KOPT-K1 (cell line): ENCODE data around the gene NOVA2.

Experiments used
- H3K27ac ChIP-seq: fragments of 200-600 bp; sonication (generic); 2 replicates; pipeline ENCODE4 v1.5.1; 2016; ENCODE audit warnings: antibody characterized with exemption, mild to moderate bottlenecking, low read depth, low read length; ENCODE audit not compliant: poor library complexity, severe bottlenecking
- H3K36me3 ChIP-seq: fragments of 200-600 bp; sonication (generic); 2 replicates; pipeline ENCODE4 v1.5.1; 2017; ENCODE audit warnings: antibody characterized with exemption, mild to moderate bottlenecking, low read length, moderate library complexity; ENCODE audit not compliant: insufficient read depth
- H3K9me3 ChIP-seq: fragments of 200-600 bp; sonication (generic); 2 replicates; pipeline ENCODE4 v1.5.1; 2017; ENCODE audit warnings: antibody characterized with exemption, low read length, mild to moderate bottlenecking; ENCODE audit not compliant: insufficient read depth, poor library complexity, severe bottlenecking

Gene NOVA2

DNA sequence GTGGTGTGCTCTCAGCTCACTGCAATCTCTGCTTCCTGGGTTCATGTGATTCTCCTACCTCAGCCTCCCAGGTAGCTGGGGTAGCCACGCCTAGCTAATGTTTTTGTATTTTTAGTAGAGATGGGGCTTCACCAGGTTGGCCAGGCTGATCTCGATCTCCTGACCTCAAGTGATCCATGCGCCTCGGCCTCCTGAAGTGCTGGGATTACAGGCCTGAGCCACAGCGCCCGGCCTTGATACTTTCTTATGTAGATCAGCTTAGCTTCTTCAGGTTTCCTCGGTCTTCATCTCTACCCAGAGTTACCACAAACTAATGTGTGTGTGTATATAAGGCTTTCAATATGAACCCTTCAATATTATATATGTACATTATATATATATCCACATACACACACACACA lies 11.7 kb upstream of the NOVA2 start:
- Histone ChIP-seq H3K9me3 (no peaks in the 10 kb centered on the region), H3K27ac (no peak overlapping the region), H3K36me3 (no peaks in the 10 kb centered on the region)

DNA sequence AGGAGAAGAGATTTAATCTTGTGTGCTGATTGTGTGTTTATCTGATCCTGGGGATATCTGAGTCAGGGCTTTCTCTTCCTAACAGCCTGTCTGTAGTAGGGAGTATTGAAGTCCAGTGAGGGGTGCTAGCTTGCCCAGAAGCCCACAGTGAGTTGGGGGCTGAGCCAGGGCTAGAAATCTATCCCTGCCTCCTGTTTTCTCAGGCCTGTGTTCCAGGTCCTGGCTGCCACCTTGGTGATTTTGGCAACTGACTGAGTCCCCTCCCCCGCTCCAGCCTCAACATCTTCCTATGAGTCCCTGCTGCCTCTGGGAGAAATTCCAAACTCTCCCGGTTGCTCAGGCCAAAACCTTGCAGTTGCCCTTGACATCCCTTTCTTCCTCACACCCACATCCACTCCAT lies 7.7 kb upstream of the NOVA2 start:
- Histone ChIP-seq H3K27ac (no peak overlapping the region), H3K36me3 (no peaks in the 10 kb centered on the region), H3K9me3 (no peaks in the 10 kb centered on the region)

DNA sequence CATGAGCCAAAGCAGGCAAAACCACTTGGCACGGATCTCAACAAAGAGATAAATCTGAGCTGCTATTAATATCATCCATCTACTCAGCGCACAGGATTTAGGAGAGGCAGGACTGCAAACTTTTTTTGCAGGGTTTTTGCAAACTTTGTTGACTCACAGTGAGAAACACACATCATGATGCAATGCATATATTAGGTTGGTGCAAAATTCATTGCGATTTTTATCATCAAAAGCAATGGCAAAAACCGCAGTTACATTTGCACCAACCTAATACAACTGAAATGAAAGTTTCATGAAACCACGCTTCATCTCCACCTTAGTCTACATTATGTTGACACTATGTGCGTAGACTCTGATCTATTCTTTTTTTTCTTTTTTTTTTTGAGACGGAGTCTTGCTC lies 4.5 kb upstream of the NOVA2 start:
- Histone ChIP-seq H3K27ac (no peak overlapping the region), H3K36me3 (no peaks in the 10 kb centered on the region), H3K9me3 (no peaks in the 10 kb centered on the region)

DNA sequence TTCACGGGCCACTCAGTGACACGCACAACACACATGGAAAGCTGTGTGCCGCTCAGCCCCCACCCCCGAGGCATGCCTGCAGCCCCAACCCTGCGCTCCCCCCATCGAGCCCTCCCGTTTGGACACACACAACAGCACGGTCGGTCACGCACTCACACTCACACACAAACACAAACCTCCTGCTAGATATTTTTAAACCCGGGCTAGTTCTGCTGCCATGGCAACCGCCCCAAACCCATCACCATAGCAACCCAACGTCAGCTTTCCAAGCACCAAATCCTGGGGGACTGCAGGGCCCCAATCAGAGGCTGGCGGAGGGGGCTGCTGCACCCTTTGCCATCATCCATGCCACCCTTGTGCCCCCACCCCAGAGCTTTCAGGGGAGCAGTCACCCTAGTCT lies 2.5 kb upstream of the NOVA2 start:
- Histone ChIP-seq H3K36me3 (no peaks in the 10 kb centered on the region), H3K9me3 (no peaks in the 10 kb centered on the region), H3K27ac (no peak overlapping the region)

DNA sequence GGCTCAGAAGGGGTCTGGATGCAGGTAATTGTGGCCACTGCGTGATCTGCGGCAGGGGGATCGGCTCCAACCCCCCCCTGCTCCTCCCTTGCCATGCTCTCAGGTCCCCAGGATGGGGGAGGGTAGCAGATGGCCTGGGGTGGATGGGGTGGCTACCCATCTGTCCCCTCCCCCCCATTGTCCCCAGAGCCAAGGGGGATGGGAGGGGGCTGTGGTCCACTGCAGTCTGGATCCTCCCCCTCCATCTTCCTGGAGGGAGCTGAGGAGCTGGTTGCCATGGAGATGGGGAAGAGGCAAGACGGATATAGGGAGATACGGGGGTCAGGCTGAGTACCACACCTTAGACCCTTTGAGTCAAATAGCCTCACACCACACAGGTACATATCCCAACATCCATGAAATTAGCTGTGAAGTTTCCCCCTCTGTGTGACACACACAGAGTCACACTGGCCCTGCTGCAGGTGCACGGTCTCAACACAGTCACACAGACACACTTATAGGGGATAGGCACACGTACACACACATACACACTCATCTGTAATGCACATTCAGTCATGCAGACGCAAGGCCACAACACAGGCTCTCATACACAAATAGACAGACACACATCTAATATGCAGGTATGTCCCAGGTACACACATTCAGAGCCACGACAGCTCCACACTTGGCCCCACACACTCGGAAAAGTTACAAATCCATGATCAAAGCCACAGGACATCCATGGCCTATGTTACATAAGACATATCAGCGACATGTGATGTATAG lies 1.8 kb upstream of the NOVA2 start:
- Histone ChIP-seq H3K27ac (no peak overlapping the region), H3K9me3 (no peaks in the 10 kb centered on the region)

DNA sequence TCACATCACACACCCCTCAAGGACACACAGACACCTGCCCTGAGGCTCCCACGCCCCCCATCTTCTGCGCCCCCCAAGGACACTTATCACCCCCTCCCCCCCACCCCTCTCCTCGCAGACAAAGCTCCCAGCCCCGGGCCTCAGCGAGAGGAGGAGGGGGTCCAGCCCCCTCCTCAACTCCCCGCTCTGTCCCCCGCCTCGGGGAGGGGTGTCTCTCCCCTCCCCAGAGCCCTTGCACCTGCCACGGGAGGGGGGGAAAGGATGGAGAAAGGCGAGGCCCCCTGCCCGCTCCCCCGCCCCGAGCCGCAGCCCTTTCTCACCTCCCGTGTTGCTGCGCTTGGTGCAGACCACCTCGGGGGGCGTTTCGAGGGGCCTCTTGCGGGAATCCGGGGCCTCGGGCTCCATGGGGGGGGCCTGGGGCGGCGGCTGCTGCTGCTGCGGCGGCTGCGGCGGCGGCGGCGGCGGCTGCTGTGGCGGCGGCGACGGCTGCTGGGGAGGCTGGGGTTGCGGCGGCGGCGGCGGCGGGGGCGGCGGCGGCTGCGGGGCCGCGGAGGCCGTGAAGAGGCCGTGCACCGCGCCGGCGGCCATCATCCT lies 621 bp downstream of the NOVA2 start:
- H3K9me3 ChIP-seq, result no peaks in the 10 kb centered on the region
- H3K36me3 ChIP-seq, result no peaks in the 10 kb centered on the region
- H3K27ac ChIP-seq, result no peak overlapping the region

More for the DNA sequence above, 1.8 kb upstream of the NOVA2 start:
- H3K36me3 ChIP-seq, result no peaks in the 10 kb centered on the region

DNA sequence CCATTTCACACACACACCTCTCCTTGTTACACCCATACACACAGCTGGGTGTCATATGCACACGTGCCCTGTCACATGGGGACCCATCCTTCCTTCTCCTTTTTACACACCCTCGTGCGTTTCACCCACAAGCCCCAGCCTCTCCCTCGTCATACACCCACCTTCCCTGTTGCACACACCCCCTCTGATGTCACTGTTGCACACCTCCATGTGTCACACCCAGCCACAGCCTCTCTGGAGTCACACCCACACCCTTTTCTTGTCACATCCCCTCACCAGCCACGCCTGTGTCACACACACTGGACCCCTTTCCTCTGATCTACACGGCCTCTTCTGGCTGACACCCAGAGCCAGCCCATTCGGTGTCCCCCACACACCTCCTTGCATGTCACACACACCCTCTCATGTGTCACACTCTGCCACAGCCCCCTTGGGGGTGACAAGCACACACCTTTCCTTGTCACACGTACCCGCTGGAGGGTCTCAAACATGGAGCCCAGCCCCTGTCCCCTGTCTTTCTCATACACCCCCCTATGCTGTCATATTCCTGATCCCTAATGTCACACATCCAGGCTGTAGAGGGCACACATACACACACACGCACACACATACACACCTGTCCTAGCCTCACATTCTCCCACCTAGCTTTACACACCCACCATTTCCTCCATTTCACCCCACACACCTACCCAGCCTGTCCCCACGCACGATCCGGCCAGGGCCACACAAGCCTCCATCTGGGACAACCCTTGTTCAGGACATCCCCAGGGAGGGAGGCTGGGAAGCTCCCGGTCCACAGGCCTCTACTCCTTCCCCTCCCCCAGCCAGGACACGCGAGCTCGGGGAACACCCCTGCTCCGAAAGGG lies 1.4 kb downstream of the NOVA2 start:
- Histone ChIP-seq H3K9me3 (no peaks in the 10 kb centered on the region), H3K36me3 (no peaks in the 10 kb centered on the region), H3K27ac (no peak overlapping the region)

DNA sequence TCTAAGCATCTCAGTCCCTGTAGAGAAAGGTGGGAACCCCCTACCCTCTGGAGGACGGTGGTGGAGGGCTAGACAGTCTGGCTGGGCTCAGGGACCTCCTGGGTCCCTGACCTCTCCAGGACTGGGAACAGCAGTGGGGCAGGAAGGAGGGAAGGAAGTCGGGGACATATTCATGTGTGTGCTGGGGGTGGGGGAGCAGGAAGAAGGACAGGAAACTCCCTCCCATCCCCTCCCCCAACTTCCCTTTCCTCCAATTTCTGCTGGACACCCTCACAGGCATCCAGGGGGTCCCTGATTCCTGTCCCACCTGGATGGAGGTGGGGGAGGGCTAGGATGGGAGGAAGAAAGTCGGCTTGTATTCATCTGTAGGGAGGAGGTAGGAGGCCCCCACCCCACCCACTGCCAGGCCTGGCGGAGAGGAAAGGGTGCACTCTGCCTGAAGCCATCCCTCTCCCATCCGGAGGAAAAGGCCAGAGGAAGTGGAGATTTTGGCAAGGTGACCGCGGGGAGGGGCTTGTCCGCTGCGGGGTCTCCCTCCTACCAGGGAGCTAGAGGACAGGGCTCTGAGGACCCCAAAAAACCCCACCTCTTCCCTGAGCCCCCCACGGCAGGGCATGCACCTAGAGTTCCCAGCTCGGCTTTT lies 2.3 kb downstream of the NOVA2 start:
- H3K27ac ChIP-seq, result no peak overlapping the region
- no peaks in the 10 kb centered on the region for H3K9me3 ChIP-seq
- H3K36me3 ChIP-seq, result no peaks in the 10 kb centered on the region

DNA sequence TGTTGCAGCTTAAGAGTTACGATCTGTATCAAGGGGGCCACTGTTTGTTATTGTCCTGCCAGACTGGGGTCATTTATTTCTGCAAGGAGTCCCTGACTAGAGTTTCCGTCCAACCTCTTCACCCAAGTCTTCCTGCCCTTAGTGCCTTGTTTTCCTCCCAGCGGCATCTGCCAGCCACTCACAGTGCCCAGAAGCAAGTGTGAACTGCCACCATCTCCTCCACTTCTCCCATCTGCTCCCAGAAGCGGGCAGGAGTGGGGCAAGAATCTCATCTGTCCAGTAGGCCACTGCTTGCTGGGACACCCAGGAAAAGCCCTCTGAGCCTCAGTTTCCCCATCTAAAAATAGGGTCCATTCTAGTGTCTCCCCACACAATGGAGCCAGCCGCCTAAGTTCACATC lies 4.0 kb downstream of the NOVA2 start:
- H3K36me3 ChIP-seq, result no peaks in the 10 kb centered on the region
- no peak overlapping the region for H3K27ac ChIP-seq
- no peaks in the 10 kb centered on the region for H3K9me3 ChIP-seq

DNA sequence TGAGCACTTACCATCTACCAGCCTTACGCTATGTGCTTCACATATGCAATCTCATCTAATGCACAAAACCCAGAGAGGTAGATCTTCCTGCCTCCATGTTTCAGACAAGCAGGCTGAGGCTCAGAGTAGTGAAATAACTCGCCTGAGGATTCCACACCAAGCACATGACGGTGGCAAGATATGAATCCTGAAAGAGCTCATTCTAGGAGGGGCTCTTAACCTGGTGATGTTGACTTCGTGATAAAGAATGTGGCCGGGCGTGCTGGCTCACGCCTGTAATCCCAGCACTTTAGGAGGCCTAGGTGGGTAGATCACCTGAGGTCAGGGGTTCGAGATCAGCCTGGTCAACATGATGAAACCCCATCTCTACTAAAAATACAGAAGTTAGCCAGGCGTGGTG lies 5.0 kb downstream of the NOVA2 start:
- Histone ChIP-seq H3K36me3 (no peaks in the 10 kb centered on the region), H3K27ac (no peak overlapping the region), H3K9me3 (no peaks in the 10 kb centered on the region)

DNA sequence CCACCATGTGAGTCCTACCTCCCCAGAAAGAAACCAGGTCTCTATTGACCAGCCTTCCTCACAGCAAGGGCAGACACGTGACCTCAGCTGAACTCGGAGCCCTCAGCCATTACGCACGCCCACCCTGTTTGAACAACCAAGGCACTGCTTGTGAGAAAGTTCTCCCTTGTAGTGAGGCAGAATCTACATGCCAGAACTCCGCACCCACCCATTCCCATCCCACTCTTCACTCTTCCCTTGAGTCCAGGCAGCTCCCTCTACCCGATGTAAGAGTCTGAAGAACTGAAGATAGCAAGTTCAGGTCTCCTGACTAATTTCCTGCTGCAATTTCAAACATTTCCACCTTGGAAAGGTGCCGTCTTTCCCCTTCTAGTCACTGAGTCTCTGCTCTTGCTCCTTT lies 6.4 kb downstream of the NOVA2 start:
- H3K36me3 ChIP-seq, result no peaks in the 10 kb centered on the region
- H3K27ac ChIP-seq, result no peak overlapping the region
- H3K9me3 ChIP-seq, result no peaks in the 10 kb centered on the region

DNA sequence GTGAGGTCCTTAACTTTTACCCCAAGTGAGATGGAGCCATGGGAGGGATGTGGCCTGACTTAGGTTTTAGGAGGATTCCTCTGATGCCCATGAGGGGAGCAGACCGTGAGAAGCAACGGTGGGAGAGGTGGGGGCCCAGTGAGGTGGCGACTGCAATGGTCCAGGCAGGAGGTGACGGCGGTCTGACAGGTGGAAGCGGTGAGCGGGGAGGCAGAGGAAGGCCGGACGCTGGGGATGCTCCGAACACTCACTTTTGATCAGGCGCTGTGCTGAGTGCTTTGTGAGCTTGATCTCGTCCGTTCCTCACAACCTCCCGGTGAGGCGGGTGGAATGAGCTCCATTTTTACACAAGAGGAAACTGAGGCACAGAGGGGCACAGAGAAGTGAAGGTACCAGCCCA lies 11.6 kb downstream of the NOVA2 start:
- H3K9me3 ChIP-seq, result no peaks in the 10 kb centered on the region
- no peaks in the 10 kb centered on the region for H3K36me3 ChIP-seq

DNA sequence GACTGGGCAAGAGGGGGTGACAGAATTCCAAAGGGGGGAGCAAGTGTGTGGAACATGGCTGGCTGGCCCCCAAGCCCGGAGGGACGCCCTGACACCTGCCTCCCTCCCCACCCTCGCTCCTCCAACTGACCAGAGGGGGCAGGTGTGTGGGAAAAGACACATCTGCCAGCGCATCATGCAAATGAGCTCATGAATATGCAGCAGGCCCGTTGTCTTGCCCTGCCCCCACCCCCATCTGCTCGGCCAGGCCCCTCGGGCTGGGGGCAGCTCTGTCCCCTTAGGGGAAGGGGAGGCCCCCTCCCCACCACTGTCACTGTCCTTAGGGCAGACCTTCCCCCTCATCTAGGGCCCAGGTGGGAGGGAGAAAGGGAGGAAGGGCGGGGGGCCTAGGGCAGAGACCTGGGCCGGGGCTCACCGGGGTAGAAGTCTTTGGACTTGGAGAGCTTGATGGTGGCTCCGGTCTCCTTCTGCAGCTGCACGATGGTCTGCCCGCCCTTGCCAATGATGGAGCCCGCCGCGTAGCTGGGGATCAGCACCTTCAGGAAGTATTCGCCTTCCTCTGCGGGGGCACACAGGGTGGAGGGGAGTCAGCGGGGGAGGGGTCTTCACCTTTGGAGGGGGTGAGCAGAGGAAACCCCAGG lies 12.9 kb downstream of the NOVA2 start:
- Histone ChIP-seq H3K27ac (no peak overlapping the region), H3K9me3 (no peaks in the 10 kb centered on the region), H3K36me3 (no peaks in the 10 kb centered on the region)

More for the DNA sequence above, 11.6 kb downstream of the NOVA2 start:
- H3K27ac ChIP-seq, result no peak overlapping the region

DNA sequence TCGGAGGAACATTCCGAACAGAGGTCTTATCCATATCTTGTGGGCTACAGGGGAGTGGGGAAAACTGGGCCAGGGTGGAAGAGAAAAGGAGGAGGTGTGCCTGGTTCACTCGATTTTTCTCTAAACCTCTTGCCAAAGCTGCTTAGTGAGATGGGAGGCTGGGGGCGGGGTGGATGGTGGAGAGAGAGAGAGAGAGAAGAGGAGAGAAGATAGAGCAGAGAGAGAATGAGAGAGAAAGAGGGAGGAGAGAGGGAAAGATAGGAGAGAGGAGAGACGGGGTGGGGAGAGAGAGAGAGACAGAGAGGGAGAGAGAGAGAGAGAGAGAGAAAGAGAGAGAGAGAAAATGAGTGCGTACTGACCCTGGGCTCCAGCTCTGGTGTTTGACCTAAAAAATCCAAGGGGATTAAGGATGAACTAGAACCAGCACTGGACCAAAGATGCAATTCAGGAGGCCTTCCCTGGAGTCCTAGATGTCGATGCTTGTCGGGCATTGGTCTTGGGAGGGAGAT lies 14.1 kb downstream of the NOVA2 start:
- no peak overlapping the region for H3K27ac ChIP-seq
- no peaks in the 10 kb centered on the region for H3K9me3 ChIP-seq
- H3K36me3 ChIP-seq, result no peaks in the 10 kb centered on the region
